ENCODE data around the gene NKX3-2.

DNA sequence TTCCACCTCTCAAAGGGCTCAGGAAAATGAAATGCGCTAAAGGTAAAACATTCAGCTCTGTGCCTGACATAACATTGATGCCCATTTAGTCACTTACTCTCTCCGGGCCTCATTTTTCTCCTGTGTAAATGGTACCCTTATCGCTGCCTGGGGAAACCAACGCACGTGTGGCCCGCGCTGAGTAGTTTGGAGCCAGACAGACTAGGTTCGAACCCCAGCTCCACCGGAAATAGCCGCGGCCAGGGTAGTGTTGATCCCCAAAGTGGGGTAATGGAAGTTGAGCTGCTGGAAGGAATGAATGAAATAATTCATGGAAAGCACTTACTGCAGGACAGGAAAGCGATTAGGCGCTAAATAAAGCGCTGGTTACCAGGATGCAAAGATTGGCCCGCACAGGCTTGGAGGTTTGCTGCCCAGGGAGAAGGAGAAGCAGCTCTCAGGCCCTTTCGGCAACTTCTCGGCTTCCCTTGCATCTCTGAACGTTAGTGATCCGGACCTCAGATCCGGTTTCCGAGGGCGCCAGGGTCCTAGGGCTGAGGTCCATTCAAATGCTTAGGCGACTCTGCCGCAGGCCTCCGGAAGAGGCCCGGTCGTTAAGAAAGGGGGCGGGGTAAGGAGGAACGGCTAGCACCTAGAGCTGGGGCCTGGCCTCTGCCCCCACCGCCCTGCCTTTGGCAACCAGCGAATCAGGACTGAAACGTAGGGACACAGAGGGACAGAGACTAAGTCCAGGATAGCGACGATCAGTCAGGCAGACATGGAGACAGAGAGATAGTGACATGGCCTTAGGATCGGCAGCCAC lies 13.3 kb downstream of the NKX3-2 start:
- TF ChIP-seq, protein P1, sequence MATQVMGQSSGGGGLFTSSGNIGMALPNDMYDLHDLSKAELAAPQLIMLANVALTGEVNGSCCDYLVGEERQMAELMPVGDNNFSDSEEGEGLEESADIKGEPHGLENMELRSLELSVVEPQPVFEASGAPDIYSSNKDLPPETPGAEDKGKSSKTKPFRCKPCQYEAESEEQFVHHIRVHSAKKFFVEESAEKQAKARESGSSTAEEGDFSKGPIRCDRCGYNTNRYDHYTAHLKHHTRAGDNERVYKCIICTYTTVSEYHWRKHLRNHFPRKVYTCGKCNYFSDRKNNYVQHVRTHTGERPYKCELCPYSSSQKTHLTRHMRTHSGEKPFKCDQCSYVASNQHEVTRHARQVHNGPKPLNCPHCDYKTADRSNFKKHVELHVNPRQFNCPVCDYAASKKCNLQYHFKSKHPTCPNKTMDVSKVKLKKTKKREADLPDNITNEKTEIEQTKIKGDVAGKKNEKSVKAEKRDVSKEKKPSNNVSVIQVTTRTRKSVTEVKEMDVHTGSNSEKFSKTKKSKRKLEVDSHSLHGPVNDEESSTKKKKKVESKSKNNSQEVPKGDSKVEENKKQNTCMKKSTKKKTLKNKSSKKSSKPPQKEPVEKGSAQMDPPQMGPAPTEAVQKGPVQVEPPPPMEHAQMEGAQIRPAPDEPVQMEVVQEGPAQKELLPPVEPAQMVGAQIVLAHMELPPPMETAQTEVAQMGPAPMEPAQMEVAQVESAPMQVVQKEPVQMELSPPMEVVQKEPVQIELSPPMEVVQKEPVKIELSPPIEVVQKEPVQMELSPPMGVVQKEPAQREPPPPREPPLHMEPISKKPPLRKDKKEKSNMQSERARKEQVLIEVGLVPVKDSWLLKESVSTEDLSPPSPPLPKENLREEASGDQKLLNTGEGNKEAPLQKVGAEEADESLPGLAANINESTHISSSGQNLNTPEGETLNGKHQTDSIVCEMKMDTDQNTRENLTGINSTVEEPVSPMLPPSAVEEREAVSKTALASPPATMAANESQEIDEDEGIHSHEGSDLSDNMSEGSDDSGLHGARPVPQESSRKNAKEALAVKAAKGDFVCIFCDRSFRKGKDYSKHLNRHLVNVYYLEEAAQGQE (IDR thresholded peaks at IDR 0.05; ENCODE audit: low read depth) = no peak
- TF ChIP-seq, protein P2, sequence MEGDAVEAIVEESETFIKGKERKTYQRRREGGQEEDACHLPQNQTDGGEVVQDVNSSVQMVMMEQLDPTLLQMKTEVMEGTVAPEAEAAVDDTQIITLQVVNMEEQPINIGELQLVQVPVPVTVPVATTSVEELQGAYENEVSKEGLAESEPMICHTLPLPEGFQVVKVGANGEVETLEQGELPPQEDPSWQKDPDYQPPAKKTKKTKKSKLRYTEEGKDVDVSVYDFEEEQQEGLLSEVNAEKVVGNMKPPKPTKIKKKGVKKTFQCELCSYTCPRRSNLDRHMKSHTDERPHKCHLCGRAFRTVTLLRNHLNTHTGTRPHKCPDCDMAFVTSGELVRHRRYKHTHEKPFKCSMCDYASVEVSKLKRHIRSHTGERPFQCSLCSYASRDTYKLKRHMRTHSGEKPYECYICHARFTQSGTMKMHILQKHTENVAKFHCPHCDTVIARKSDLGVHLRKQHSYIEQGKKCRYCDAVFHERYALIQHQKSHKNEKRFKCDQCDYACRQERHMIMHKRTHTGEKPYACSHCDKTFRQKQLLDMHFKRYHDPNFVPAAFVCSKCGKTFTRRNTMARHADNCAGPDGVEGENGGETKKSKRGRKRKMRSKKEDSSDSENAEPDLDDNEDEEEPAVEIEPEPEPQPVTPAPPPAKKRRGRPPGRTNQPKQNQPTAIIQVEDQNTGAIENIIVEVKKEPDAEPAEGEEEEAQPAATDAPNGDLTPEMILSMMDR (IDR thresholded peaks at IDR 0.05 in 2 of 3, conservative IDR thresholded peaks at IDR 0.05 in 1 of 3; ENCODE audit: borderline replicate concordance in 1 of 3, insufficient read depth in 1 of 3, low read depth in 2 of 3, low read length in 2 of 3) = no peak
- TF ChIP-seq, protein P3, sequence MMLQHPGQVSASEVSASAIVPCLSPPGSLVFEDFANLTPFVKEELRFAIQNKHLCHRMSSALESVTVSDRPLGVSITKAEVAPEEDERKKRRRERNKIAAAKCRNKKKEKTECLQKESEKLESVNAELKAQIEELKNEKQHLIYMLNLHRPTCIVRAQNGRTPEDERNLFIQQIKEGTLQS (IDR thresholded peaks at IDR 0.05) = no peak
